Caco-2 (cell line): ENCODE data around the gene CROCC. TPM values are rescaled to one million over a fixed set of nuclear protein-coding genes. Genes with fewer than 3 reads are reported as not detected.
A peak's percentile ranks its signal among the peaks of the same experiment; 100 is the strongest.

Experiments
- BruUV-seq: library from RNA; stranded (reverse); fragments of 400-500 nt; replicated peaks from 2 replicates; lab custom pipeline; 2021; lab: Mats Ljungman, UMichigan
- CTCF ChIA-PET: fragments of 300-600 bp; sonication (Branson Sonifier 250); formaldehyde crosslinking; loops from one replicate; lab custom pipeline; 2022; ENCODE audit warnings: antibody characterized with exemption; lab: Charles Lee
- POLR2A ChIA-PET: fragments of 300-600 bp; sonication (Branson Sonifier 250); formaldehyde crosslinking; loops from one replicate; lab custom pipeline; 2022; ENCODE audit warnings: antibody characterized with exemption; lab: Charles Lee
- DNase-seq, 2 experiments: peaks; one replicate each; pipeline versions ENCODE4 v3.0.0 to v3.0.0-alpha.2; 2020 to 2022
- H3K27me3 ChIP-seq: replicated peaks from 2 replicates; pipeline ENCODE4 v1.6.0; 2011; ENCODE audit warnings: low read length; ENCODE audit not compliant: control insufficient read depth, insufficient read depth
- H3K36me3 ChIP-seq: 2 replicates; pipeline ENCODE4 v1.5.1; 2011; ENCODE audit warnings: low read length; ENCODE audit not compliant: control insufficient read depth, insufficient read depth
- H3K4me1 ChIP-seq: fragments of 250-450 bp; sonication (Bioruptor Pico); 2 replicates; pipeline ENCODE4 v1.5.1; 2020; ENCODE audit warnings: mild to moderate bottlenecking
- H3K4me3 ChIP-seq: 2 replicates; pipeline ENCODE4 v1.5.1; 2011; ENCODE audit warnings: low read depth, mild to moderate bottlenecking, control low read depth, low read length
- H3K9me3 ChIP-seq: fragments of 250-450 bp; sonication (Bioruptor Pico); 2 replicates; pipeline ENCODE4 v1.5.1; 2020; ENCODE audit warnings: mild to moderate bottlenecking, moderate library complexity
- H3K27ac Mint-ChIP-seq: one replicate; pipeline ENCODE4 v1.8.0; 2022; ENCODE audit warnings: mixed read lengths; ENCODE audit not compliant: unreplicated experiment
- H3K27me3 Mint-ChIP-seq: one replicate; pipeline ENCODE4 v1.8.0; 2022; ENCODE audit warnings: mixed read lengths; ENCODE audit not compliant: insufficient read depth, unreplicated experiment
- H3K36me3 Mint-ChIP-seq: one replicate; pipeline ENCODE4 v1.8.0; 2022; ENCODE audit warnings: mild to moderate bottlenecking, mixed read lengths; ENCODE audit not compliant: insufficient read depth, unreplicated experiment
- H3K4me1 Mint-ChIP-seq: one replicate; pipeline ENCODE4 v1.8.0; 2022; ENCODE audit warnings: low read depth, mixed read lengths; ENCODE audit not compliant: unreplicated experiment
- H3K4me3 Mint-ChIP-seq: one replicate; pipeline ENCODE4 v1.8.0; 2022; ENCODE audit warnings: mild to moderate bottlenecking, moderate library complexity, mixed read lengths; ENCODE audit not compliant: unreplicated experiment
- H3K9me3 Mint-ChIP-seq: one replicate; pipeline ENCODE4 v1.8.0; 2022; ENCODE audit warnings: mixed read lengths; ENCODE audit not compliant: unreplicated experiment
- intact Hi-C: fragments of 100-400 bp; cut with micrococcal nuclease; formaldehyde crosslinking; loops from one replicate; pipeline ENCODE4 v1.10.0; 2022; ENCODE audit not compliant: unreplicated experiment
- total RNA-seq: library from RNA; stranded (reverse); gene quantifications from 2 replicates; pipeline ENCODE4 v1.2.3, GENCODE V29; 2022
- TF ChIP-seq, protein P1 (sequence below), 2 experiments: fragments of 200-600 bp in 1 of 2; IDR thresholded peaks; 1 replicate in 1 of 2; 2 replicates in 1 of 2; pipeline versions ENCODE4 v1.5.1 to v1.8.0; 2011 to 2022; ENCODE audit warnings: antibody characterized with exemption in 1 of 2, control low read depth in 1 of 2, inconsistent platforms in 1 of 2, low read depth in 1 of 2, low read length in 1 of 2, mild to moderate bottlenecking in 1 of 2, moderate library complexity in 1 of 2; ENCODE audit not compliant: insufficient read depth in 1 of 2, severe bottlenecking in 1 of 2, unreplicated experiment in 1 of 2

Gene CROCC
- total RNA-seq, 1 experiment from 2014 or later: 7.6 TPM

DNA sequence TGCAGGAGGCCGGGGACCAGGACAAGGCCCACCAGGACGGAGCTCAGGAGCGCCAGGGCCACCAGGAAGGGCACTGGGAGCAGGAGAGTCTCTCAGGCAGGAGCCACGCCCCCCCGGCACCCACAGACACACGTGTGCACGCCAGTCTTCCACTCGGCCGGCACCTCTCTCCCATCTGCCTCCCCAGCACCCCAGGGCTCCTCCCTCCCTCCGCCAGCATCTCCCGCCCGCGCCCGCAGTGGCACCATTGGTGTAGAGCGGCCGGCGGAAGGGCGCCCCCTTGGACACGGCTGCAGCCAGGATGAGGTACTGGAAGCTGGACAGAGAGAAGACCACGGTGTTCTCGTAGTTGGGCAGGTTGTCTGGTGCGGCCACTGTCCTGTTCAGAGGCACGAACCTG lies 64.8 kb downstream of the CROCC start:
- DNase-seq: no peak
- Mint-ChIP-seq H3K4me3 (no peak overlapping the region), H3K27me3 (no peaks in the 10 kb centered on the region), H3K4me1 (peaks cover 9% of the 10 kb centered on the region), H3K27ac (no peak overlapping the region), H3K36me3 (peaks cover 7% of the 10 kb centered on the region), H3K9me3 (no peaks in the 10 kb centered on the region)
- Histone ChIP-seq H3K4me1 (no peaks in the 10 kb centered on the region), H3K27me3 (no peaks in the 10 kb centered on the region), H3K9me3 (no peaks in the 10 kb centered on the region), H3K36me3 (no peaks in the 10 kb centered on the region), H3K4me3 (no peak overlapping the region)
- intact Hi-C loops: no loop called here
- no TSS peak for BruUV-seq
- ChIA-PET CTCF (interaction anchor here (0.6 kb wide), 1 partner anchor 13 kb away, joined by 4 read pairs; no protein-coding TSS in a partner anchor), POLR2A (no interaction called here)
- TF ChIP-seq, protein P1, sequence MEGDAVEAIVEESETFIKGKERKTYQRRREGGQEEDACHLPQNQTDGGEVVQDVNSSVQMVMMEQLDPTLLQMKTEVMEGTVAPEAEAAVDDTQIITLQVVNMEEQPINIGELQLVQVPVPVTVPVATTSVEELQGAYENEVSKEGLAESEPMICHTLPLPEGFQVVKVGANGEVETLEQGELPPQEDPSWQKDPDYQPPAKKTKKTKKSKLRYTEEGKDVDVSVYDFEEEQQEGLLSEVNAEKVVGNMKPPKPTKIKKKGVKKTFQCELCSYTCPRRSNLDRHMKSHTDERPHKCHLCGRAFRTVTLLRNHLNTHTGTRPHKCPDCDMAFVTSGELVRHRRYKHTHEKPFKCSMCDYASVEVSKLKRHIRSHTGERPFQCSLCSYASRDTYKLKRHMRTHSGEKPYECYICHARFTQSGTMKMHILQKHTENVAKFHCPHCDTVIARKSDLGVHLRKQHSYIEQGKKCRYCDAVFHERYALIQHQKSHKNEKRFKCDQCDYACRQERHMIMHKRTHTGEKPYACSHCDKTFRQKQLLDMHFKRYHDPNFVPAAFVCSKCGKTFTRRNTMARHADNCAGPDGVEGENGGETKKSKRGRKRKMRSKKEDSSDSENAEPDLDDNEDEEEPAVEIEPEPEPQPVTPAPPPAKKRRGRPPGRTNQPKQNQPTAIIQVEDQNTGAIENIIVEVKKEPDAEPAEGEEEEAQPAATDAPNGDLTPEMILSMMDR (IDR thresholded peaks at IDR 0.05; ENCODE audit: insufficient read depth in 1 of 2, low read depth in 1 of 2, low read length in 1 of 2, severe bottlenecking in 1 of 2, unreplicated experiment in 1 of 2): no peak

DNA sequence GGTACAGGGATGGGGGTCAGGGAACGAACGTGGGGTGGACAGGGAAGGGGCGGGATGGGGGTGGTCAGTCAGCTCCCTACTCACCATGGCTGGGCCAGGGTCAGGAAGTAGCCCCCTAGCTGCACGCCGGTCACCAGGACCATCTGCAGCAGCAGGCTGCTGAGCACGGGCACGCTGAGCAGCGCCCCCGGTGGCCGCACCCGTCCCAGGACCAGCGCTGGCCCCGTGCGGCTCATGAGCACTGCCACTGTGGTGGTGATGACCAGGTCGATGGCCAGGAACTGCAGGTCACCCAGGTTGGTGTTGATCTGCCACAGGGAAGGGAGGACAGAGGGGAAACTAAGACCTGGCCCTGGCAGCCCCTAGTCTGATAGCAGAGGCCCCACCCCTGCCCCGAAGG lies 65.2 kb downstream of the CROCC start:
- Histone ChIP-seq H3K36me3 (no peaks in the 10 kb centered on the region), H3K9me3 (no peaks in the 10 kb centered on the region), H3K4me1 (no peaks in the 10 kb centered on the region), H3K27me3 (no peaks in the 10 kb centered on the region), H3K4me3 (no peak overlapping the region)
- no peak overlapping the region for H3K27ac Mint-ChIP-seq
- peak in 1 of 2 experiments; percentile 25 for DNase-seq
- peaks cover 8% of the 10 kb centered on the region for H3K4me1 Mint-ChIP-seq
- intact Hi-C loops: no loop called here
- H3K4me3 Mint-ChIP-seq: no peak overlapping the region
- no TSS peak for BruUV-seq
- H3K27me3 Mint-ChIP-seq: no peaks in the 10 kb centered on the region
- ChIA-PET CTCF (interaction anchor here (0.6 kb wide), 1 partner anchor 12 kb away, joined by 4 read pairs; no protein-coding TSS in a partner anchor), POLR2A (no interaction called here)
- TF ChIP-seq, protein P1 (IDR thresholded peaks at IDR 0.05; ENCODE audit: insufficient read depth in 1 of 2, low read depth in 1 of 2, low read length in 1 of 2, severe bottlenecking in 1 of 2, unreplicated experiment in 1 of 2): peak in 1 of 2 experiments; percentile 25
- H3K36me3 Mint-ChIP-seq: peaks cover 7% of the 10 kb centered on the region
- H3K9me3 Mint-ChIP-seq: no peaks in the 10 kb centered on the region

DNA sequence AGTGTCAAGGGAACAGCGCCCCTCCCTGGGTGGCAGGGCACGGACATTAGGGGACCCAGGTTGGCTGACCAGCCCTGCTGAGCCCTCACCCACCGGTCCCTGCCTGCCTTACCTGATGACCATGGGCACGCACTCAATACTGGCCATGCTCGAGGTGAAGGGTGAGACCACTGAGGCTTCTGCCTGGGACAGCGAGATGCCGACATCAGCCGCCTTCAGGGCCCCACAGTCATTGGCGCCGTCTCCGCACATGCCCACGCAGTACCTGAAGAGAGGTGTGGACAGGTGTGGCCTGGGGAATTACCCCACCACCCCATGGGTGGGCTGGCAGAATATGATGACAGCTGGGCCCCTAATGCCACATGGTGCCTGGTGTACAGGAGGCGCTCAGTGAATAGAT lies 66.5 kb downstream of the CROCC start:
- no TSS peak for BruUV-seq
- intact Hi-C loops: no loop called here
- CTCF ChIA-PET: no interaction called here
- no peaks in the 10 kb centered on the region for H3K9me3 Mint-ChIP-seq
- peaks cover 5% of the 10 kb centered on the region for H3K4me1 Mint-ChIP-seq
- H3K27ac Mint-ChIP-seq: no peak overlapping the region
- H3K4me3 ChIP-seq: no peak overlapping the region
- H3K36me3 ChIP-seq: no peaks in the 10 kb centered on the region
- DNase-seq: no peak
- peaks cover 7% of the 10 kb centered on the region for H3K36me3 Mint-ChIP-seq
- H3K9me3 ChIP-seq: no peaks in the 10 kb centered on the region
- no peaks in the 10 kb centered on the region for H3K4me1 ChIP-seq
- H3K4me3 Mint-ChIP-seq: no peak overlapping the region
- POLR2A ChIA-PET: no interaction called here
- no peaks in the 10 kb centered on the region for H3K27me3 Mint-ChIP-seq
- H3K27me3 ChIP-seq: no peaks in the 10 kb centered on the region
- TF ChIP-seq, protein P1 (IDR thresholded peaks at IDR 0.05; ENCODE audit: insufficient read depth in 1 of 2, low read depth in 1 of 2, low read length in 1 of 2, severe bottlenecking in 1 of 2, unreplicated experiment in 1 of 2): no peak
